NCI-H1417 (cell line): ENCODE data around the gene P2RX3.

ENCODE experiments used
- DNase-seq, 3 experiments: peaks; one replicate each; lab custom pipeline; 2025; lab: John Stamatoyannopoulos, UW

Gene P2RX3

DNA sequence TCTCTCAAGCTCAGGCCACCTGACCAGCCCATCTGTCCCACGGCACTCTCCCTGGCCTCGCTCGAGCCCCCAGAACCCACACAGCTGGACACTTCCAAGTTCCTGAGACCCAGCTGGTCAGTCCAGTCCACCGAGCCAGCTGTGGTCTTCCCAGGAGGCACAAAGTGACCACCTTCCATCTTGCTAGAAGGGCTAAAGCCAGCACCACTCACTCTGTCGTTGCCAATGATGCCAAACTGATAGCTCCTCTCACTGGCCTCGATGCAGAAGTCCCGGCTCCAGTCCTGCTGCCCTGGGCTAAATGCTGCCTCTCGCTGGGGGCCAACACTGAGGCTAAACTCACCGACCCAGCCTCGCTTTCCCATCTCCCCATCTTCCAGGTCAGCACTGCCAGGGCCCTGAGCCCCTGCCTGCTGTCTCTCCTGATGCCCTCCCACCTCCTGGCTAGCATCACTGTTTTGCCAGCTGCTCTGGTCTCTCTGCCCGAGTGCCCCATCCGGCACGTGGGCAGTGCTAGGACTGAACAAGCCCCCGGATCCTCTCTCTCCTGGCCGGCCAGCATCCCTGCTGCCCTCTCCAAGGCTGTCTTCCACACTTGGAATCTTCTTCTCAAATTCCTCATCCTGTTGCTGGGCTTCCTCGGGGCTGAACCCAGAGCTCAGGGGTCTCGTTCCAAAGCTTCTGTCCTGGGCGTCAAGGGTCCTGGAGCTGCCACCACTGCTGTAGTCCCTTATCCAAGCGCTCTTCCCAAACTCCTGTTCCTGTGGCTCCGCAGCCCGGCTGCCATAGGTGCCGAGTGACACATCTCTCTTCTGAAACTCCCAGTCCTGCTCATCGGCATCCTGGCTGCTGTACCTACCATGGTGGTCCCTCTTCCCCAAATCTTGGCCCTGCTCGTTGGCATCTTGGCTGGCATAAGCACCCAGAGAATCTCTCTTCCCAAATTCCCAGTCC is 28.8 kb upstream of the P2RX3 start:
- no peak for DNase-seq

DNA sequence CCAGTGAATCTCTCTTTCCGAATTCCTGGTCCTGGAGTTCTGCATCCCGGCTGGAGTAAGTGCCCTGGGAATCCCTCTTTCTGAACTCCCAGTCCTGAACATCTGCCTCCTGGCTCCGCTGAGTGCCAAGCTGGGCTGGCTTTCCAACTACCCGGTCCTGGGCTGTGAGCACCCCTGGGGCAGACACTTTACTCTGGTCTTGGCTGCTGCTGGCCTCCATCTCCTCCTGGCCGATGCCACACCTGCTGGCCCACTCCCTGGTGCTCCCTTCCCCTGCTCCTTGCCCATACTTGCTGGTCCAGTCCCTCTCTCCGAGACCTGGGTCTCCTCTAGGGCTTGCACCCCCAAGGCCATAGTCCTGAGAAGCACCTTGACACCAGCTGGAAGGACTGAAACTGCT is 28.1 kb upstream of the P2RX3 start:
- no peak for DNase-seq

DNA sequence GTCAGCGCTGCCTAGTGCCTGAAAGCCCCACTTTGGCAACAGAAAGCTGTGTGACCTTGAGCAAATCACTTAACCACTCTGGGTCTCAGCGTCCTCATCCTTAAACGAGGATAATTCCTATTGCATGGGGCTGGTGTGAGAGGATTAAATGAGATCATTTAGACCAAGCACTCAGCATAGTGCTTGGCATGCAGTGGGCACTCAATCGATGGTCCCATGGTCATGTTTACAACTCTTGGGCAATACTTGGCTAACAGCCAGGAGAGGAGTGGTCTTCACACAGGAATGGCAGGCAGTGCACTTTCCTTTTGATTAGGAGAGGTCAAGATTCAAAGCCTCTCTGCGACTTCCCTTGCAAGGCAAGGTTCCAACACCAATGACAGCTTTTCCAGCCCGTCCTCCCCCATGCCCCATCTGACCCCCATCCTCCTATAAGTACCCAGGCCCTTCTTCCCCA is 27.5 kb upstream of the P2RX3 start:
- DNase-seq: no peak

DNA sequence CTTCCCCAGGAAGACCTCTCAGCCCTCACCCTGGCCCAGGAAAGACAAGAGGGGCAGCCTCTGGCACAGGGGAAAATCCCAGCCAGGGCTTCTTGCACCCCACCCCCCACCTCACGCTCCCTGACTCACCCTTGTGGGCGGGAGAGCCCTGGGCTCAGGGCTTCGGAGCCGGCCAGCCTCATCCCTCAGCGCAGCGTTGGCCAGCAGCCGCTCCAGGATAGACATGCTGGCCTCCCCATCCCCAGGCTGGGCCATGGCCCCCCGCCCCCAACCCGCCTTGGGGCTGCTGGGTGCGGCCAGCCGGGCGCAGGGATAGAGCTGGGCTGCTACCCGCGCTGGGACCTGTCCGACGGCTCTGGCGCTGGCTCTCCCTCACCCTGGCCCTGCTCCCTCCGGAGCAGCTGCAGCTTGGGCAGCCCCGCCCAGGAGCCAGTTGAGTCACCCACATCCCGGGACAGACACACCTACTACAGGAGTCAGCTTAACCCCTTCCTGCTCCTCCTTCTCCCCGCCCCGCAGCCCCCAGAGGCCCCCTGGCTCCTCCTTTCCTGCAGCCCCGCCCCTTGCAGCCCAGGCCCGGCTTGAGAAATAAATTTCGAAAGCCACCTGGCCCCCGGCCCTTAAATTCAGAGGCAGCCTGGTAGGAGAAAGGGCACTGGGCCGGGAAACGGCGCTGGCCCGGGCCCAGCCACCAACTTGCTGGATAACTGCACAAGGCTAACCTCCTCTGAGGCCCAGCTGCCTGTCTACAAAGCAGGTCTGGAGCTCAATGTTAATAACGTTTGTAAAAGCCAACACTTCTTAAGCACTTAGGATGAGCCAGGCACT is 26.8 kb upstream of the P2RX3 start:
- peak in 1 of 3 experiments; percentile 26 for DNase-seq

DNA sequence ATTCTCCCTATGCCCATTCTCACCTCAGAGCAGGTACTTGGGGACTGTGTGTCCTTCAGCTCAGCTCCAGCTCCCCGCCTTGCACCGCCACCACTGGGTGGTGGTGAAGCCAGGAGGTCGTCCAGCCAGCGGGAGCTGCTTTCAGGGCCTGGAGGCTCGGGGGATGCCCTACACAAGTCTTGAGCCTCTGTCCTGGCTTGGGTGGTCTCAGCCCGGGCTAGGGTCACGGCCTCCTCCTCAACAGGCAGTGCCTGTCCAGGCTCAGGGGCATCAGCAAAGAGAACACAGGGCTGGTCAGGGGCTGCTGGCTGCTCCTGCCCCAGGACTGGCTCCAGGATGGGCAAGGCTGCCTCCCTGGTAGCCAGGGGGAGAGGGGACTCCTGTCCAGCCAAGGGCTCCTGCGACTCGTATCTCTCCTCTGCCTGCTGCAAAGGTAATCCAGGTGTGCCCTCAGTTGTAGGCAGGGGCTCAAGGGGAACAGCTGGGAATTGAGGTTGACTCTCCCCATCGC is 25.6 kb upstream of the P2RX3 start:
- no peak for DNase-seq

DNA sequence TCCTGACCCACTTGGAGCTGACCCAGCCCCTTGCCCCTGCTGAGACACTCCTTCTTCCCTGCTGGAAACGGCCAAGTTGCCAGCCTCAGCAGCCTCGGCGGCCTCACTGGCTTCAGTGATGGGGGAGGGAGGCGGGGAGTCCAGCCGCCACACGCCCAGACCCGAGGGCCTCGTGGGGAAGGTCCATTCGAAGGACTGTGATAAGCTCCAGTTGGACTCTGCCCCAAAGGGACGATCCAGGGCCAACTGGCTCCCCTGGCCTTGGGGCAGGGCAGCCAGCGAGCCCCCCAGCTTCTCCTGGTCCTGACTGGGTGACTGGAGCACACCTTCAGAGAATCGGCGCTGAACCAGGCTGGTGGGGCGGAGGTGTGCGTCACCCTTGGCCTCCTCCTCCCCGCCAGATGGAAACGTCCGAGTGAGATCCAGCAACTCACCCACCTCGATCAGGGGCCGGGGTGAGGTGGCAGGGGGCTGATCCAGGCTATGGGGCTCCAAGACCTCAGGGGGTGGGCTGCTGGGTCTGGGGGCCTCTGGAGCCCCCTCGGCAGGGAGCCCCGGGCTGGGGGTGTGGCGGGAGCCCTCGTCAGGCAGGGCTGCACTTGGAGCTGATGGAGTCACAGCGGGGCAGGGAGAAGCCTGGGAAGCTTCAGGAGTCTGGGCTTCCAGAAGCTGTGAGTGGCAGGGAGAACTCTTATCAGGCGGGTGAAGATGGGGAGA is 24.9 kb upstream of the P2RX3 start:
- no peak for DNase-seq

DNA sequence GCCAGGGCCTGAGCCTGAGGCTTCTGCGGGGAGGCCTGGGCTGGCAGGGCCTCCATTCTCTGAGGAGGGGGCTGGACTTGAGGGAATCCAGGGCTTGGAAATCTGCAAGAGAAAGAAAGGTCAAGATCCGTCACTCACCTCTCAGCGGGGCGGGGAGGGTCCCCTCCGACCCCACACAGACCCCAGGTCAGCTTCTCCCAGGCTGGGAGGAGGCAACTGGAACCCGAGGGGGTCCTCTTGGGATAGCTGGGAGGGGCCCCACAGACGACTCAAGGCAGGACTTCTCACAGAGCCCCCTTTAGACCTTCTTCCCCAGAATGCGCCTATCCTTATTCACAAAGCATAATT is 24.4 kb upstream of the P2RX3 start:
- DNase-seq: no peak

DNA sequence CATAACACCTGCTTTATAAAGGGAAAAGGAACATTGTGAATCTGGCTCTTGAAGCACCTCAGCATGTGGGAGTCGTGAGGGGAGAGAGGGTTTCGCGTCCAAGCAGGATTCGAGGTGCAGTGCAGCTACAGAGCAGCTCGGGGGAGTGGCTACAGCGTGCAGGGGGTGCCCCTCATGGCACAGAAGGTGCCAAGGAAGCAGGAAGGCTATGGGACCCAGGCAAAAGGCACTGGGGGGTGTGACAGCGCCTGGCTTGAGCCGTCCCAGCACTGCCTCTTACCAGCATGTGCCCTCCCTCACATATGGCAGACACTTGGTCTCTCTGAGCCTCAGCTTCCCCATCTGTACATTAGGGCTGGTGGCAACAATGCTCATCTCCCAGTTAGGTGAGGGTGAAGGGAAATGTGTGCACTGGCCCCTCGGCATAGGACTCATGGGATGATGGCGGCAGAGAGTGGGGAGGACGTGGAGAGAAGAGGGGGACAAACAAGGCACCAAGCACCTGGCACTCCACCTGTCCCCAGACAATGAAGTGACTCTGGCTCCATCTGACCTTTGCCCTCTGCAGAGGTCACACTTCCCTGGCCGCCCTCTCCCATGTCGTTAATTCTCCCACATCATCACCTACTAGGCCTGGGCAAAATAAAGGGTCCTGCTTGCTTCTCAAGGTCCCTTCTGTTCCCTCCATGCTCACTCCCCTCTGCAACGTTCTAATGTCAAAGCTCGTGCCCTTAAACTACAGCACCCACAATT is 23.8 kb upstream of the P2RX3 start:
- no peak for DNase-seq

DNA sequence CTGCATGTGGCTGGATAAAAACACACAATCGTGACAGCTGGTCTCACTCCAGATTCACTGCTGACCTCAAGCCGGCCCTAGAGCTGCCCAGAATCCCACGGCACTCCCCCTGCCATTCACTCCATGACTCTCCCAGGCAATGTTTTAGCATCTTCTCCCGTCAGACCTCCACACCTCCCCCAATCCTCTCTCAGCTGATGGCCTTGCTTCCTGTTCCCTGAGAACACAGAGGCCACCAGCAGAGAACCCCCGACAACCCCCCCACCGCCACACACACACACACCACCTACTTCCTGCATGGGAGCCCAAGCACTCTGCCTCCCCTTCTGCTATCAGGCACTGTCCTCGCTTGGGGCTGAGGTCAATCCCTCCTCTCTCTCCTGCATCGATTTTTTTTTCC is 22.7 kb upstream of the P2RX3 start:
- peak in 1 of 3 experiments; percentile 43 for DNase-seq

DNA sequence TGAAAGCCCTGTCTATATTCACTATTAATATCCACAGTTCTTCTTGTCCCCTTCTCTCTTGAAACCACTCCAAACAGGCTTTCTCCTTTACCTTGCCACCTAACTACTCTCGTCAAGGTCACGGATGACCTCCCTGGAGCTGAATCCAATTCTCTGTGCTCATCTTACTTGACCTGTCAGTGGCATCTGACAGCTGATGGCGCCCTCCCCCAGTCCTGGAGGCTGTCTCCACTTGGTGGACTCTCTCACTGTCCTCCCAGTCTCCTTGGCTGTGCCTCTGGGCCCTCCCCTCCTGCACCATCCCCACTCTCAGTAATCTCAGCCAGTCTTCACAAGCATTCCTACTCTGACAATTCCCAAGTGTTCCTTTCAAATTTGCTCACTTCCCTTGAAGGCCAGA is 22.1 kb upstream of the P2RX3 start:
- DNase-seq: peak in 1 of 3 experiments; percentile 76

DNA sequence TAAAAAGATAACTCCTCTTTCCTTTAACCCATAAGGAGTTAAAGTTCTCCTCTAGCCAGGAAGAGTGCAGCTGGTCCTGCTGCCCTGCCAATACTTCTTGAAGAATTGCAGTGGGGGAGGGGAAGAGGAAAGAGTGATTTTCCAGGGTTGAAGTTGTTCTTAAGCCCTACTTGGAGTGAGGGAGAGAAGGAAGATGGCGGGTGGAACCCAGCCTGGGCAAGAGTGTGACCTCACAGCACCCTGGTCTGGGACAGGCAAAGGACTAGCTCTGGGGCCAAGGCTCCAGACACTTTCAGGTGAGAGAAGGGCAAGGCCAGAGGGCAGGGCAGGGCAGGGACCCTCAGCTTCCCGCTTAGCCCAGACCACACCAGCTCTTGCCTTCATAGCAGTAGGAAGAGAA is 20.0 kb upstream of the P2RX3 start:
- no peak for DNase-seq

DNA sequence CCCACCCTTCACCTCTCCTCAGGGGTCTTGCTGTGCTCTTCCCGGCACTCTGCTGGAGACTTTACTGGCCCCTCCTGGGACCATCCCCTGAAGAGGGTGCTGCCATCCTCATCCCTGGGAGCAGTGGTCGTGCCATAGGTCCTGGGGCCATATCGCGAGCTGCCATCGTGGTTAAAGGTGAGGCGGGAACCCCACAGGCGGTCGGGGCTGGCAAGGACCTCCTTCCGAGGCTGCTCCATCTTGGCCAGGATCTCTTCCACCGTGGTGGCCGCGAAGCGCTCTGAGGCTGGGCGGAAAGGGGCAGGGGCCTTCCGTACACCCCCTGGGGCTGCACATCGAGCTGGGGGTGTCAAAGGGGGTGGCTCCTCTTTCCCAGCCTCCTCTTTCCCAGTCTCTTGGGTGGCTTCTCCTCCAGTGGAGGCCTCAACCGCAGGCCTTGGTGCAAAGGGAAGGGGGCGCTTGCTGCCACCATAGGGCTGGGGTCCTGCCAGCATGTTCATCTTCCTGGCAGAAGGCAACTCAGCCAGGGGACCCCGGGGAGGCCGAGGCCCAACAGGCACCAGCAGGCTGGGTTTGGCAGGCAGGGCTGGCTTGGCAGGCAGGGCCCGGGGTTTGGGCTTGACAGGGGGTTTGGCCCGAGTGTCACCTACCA is 18.0 kb upstream of the P2RX3 start:
- no peak for DNase-seq

DNA sequence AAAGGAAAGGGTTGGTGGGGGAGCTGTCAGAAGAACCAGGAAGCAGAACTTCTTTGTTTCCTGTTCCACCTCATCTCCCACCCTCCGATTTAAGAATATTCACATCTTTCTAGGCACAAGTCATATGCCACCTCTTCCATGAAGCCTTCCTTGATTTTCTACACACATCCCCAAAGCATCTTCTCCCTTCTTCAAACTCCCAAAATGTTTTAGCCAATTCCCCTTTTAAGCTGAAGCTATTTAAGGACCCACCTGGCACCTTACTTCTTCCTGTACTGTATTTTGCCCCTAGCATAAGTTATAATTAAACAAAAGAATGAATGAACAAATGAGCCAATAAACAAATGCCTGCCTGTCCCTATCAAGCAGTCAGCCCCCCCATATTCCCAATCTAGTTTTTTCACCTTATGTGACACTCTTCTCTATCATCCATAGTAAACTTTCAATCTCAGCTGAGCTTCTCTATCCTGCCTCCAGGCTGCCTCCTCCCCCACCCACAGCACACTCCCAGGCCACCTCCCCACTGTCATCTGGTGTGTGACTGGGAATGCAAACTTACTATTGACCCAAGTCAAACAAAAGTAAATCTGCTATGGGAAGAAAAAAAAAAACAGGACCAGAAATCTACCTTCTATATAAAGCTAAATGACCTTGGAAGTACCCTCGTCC is 17.3 kb upstream of the P2RX3 start:
- DNase-seq: no peak

DNA sequence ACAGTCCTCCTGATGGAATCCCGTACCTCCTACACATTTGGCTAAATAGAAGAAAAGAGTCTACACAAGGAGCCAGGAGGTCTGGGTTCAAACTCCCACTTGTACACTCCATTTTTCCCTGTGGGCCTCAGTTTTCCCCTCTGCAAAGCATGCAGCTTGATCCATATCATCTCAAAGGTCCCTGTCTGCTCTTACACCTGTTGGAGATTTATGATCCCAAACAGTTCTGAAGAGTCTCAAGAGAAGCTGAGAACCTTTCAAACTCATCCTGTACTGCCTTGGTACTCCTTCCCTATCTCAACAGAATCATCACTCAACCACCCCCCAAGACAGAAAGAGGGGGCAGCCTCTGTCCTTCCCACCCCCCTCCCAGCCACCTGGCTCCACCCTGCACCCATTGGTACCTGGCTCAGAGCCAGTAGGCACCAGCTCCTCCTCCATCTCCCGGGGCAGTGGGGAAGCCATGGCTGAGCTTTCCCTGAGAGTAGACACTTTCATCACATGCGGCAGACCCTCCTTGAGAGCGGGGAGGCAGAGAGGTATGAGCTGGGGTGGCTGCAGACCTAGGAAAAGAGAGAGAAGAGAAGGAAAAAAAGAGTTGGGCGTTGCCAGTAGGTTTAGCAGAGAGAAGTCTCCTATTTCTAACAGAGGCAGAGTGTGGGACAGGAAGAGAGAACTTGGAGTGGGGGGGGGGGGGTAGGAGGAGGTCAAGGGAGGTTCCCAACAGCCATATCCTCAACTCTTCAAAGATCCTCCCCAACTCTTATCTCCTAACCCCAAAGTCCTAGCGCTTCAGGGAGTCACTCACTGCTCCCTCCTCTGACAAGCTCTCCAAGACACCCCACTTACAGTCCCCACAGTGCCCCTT is 16.5 kb upstream of the P2RX3 start:
- peak in 2 of 3 experiments; percentile 24 to 53 for DNase-seq

DNA sequence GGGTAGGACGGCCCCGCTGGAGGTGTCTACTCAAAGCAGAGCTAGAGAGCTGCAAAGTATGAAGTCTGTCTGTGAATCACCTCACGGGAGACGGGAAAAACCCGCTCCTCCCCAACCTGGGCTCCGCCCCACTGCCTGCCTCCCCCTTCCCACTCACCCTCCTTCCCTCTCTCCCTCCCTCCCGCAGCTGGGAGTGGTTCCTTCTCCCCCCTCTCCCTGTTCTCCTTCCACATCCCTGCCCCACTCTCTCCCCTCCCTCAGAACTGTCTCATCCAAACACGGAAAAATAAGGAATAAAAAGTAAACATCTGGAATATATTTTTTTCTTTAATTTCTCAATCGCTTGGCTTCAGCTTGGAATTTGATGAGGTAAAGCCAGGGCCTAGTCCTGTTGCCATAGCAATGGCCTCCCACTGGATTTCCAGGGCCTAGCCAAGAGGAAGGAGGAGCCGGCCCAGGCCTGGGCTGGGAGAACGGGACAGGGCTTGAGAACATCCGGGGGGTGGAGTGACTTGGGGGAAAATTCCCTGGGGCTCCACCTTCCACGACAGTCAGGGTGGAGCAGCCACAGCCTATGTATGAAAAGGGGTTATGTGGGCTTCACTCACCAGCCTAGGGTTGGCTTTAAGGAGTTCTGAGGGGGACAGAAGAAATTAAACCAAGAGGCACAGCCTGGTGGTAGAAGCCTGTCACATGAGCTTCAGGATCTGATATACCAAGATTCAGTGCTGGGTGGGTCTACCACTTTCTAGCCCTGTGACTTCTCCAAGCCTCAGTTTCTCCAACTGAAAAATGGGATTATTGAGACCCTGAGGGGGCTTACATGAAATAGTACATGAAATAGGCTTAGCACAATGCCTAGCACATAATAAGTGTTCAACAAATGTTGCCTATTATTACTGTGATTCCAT is 15.6 kb upstream of the P2RX3 start:
- DNase-seq: peak; percentile 43 to 73 (median 47)

DNA sequence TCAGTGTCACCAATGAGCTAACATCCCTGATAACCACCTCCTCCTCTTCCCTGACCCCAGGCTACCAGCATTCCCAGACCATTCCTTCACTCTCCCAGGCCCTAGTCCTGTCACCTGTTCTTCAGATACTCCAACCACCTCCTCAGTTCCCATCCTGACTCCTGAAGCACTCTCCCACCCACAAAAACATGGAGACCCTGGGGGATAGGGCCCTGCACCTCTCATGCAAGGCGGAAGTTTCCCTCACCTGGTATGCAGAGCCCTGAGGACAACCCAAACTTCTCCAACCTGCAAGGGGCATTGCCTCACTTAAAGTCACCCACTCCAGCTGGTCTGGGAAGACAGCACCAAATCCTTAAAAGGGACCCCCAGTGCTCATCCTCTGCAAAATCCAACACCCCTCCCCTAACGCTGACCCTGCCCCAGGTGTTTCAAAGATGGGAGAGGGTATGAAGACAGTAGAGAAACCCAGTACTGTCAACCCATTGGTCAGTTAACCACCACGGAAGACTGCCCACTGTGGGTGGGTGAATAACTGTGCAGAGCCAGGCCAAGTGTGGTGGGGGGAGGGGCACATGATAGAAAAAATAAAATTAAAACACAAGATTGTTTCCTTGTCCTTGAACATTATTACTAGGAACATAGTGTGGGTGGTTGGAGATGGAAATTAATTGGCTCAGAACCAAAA is 14.8 kb upstream of the P2RX3 start:
- DNase-seq: peak in 1 of 3 experiments; percentile 20

DNA sequence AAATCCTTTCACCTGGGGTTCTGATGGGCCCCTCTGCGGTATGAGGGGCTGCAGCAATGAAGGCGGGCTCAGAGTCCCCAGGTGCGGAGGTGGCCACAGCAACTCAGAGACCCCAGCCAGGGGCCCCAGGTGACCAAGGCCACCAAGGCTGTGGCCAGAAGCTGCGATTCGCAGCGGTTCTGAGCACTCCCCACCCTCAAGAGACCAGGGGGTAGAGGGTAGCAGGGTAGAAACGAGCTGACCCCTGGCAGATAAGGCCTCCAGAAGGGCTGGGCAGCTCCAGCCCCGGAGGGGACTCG is 14.3 kb upstream of the P2RX3 start:
- DNase-seq: no peak
